GM10847 (cell line): ENCODE data around the gene RNF157.

ENCODE experiments used
- POLR2A ChIP-seq: IDR thresholded peaks from 2 replicates; pipeline ENCODE4 v1.6.1; 2011; ENCODE audit not compliant: insufficient read length; ENCODE audit errors: extremely low read depth

RNF157 gene

GRCh38 chr17:76092526-76093413, 147.5 kb downstream of the RNF157 start:
- no peak for TF ChIP-seq POLR2A
